ENCODE results near the gene C1orf87. TPM values are rescaled to one million over a fixed set of nuclear protein-coding genes. Genes with fewer than 3 reads are reported as not detected.

The C1orf87 gene
- total RNA-seq, 2 donors from 2014 or later = 1.5 to 3.5 TPM

- Histone ChIP-seq H3K4me1 (ENCODE audit: control insufficient read depth in 1 of 2, low read depth in 2 of 2) (peaks cover 0 to 12% of the 10 kb centered on the region in 2 donors), H3K4me3 (no peak overlapping the region), H3K27me3 (replicated peaks; ENCODE audit: insufficient read depth) (no peaks in the 10 kb centered on the region), H3K27ac (no peak overlapping the region), H3K36me3 (no peaks in the 10 kb centered on the region), H3K9me3 (peaks cover 7% of the 10 kb centered on the region)
- ATAC-seq (ENCODE audit: insufficient number of reproducible peaks, low FRiP score, low read depth) (no peak), DNase-seq (ENCODE audit: low spot score) (no peak)
- TF ChIP-seq CTCF (IDR thresholded peaks at IDR 0.05) = no peak
Measured at GRCh38 chr1:60052601-60053000, 21.0 kb downstream of the C1orf87 start.

GRCh38 chr1:60051191-60051590, 22.4 kb downstream of the C1orf87 start:
- H3K4me3 ChIP-seq = no peak overlapping the region
- peaks cover 7% of the 10 kb centered on the region for H3K9me3 ChIP-seq
- DNase-seq (ENCODE audit: low spot score) (no peak), ATAC-seq (ENCODE audit: insufficient number of reproducible peaks, low FRiP score, low read depth) (no peak)
- no peak for TF ChIP-seq CTCF (IDR thresholded peaks at IDR 0.05)
- H3K4me1 ChIP-seq (ENCODE audit: control insufficient read depth in 1 of 2, low read depth in 2 of 2) = peaks cover 0 to 12% of the 10 kb centered on the region in 2 donors
- no peak overlapping the region for H3K27ac ChIP-seq
- H3K36me3 ChIP-seq = no peaks in the 10 kb centered on the region
- no peaks in the 10 kb centered on the region for H3K27me3 ChIP-seq (replicated peaks; ENCODE audit: insufficient read depth)

- no peak for DNase-seq (ENCODE audit: low spot score)
- H3K27me3 ChIP-seq (replicated peaks; ENCODE audit: insufficient read depth) = no peaks in the 10 kb centered on the region
- no peak for TF ChIP-seq CTCF (IDR thresholded peaks at IDR 0.05)
- no peak overlapping the region for H3K4me3 ChIP-seq
- peaks cover 7% of the 10 kb centered on the region for H3K9me3 ChIP-seq
- ATAC-seq (ENCODE audit: insufficient number of reproducible peaks, low FRiP score, low read depth) = no peak
- H3K4me1 ChIP-seq (ENCODE audit: control insufficient read depth in 1 of 2, low read depth in 2 of 2) = peaks cover 0 to 10% of the 10 kb centered on the region in 2 donors
- no peaks in the 10 kb centered on the region for H3K36me3 ChIP-seq
- H3K27ac ChIP-seq = no peak overlapping the region
Measured at GRCh38 chr1:60049188-60049587, 24.4 kb downstream of the C1orf87 start.

- ATAC-seq (ENCODE audit: insufficient number of reproducible peaks, low FRiP score, low read depth) = no peak
- Histone ChIP-seq H3K4me1 (ENCODE audit: control insufficient read depth in 1 of 2, low read depth in 2 of 2) (no peaks in the 10 kb centered on the region), H3K9me3 (peaks cover 7% of the 10 kb centered on the region), H3K4me3 (no peak overlapping the region), H3K27me3 (replicated peaks; ENCODE audit: insufficient read depth) (no peaks in the 10 kb centered on the region), H3K27ac (no peak overlapping the region), H3K36me3 (no peaks in the 10 kb centered on the region)
- no peak for DNase-seq (ENCODE audit: low spot score)
- no peak for TF ChIP-seq CTCF (IDR thresholded peaks at IDR 0.05)
Measured at GRCh38 chr1:60044881-60045280, 28.7 kb downstream of the C1orf87 start.

- no peaks in the 10 kb centered on the region for H3K27me3 ChIP-seq (replicated peaks; ENCODE audit: insufficient read depth)
- no peaks in the 10 kb centered on the region for H3K4me1 ChIP-seq (ENCODE audit: control insufficient read depth in 1 of 2, low read depth in 2 of 2)
- H3K9me3 ChIP-seq = no peaks in the 10 kb centered on the region
- H3K27ac ChIP-seq = no peak overlapping the region
- TF ChIP-seq CTCF (IDR thresholded peaks at IDR 0.05) = no peak
- ATAC-seq (ENCODE audit: insufficient number of reproducible peaks, low FRiP score, low read depth) (no peak), DNase-seq (ENCODE audit: low spot score) (no peak)
- no peak overlapping the region for H3K4me3 ChIP-seq
- no peaks in the 10 kb centered on the region for H3K36me3 ChIP-seq
Measured at GRCh38 chr1:60041783-60042182, 31.8 kb downstream of the C1orf87 start.

Data from thoracic aorta (tissue), 2 donors.